Stimulated activated CD8-positive, alpha-beta memory T cell treated with anti-CD3 and anti-CD28 coated beads, Interleukin-2, amount 100 ng/mL, for 1 hour (primary cell): Measurements from ENCODE around the gene DELE1.

Source experiments
- DNase-seq, 2 donors: peaks; one replicate each; pipeline ENCODE4 v3.0.0-alpha.2; 2020; ENCODE audit warnings: low read depth in 2 of 2

DELE1 gene, protein sequence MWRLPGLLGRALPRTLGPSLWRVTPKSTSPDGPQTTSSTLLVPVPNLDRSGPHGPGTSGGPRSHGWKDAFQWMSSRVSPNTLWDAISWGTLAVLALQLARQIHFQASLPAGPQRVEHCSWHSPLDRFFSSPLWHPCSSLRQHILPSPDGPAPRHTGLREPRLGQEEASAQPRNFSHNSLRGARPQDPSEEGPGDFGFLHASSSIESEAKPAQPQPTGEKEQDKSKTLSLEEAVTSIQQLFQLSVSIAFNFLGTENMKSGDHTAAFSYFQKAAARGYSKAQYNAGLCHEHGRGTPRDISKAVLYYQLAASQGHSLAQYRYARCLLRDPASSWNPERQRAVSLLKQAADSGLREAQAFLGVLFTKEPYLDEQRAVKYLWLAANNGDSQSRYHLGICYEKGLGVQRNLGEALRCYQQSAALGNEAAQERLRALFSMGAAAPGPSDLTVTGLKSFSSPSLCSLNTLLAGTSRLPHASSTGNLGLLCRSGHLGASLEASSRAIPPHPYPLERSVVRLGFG

DNA sequence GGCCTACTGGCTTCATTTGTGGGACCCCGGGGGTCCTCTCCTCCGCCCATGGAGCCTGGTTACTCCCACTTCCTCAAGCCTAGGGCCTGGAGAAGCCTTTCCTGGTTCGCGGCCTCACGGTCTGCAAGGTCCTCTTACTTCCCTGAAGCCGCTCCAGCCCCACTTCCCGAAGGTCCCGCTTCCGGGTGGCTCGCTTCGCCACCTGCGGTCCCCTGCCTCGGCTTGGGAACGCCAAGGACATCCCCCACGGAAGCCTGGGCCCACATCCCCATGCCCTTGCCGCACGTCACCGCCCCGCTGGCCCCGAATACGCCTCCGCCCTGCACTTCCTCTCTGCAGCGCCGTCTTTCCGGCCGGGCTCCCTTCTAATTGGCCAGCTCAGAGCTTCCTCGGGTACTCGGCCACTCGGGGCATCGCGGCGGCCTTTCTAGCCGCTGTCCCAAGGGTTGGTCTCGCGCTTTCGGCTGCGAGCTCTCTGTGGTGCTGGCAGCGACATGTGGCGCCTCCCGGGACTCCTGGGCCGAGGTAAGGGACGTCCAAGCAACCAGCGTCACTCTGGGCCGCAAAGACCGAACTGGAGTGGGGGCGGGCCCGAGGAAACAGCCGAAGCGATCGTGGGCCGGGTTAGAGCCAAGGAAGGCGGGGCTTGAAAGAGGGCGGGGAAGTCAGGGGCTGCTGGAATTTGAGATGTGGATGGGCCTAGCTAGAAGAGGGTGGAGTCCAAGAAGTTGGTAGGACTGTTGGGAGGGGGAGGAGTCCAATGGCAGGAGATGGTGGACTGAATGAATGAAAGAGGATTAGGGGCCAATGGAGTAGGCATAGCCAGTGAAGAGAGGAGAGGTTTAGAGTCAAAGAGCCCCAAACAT lies at the start of gene DELE1:
Gene DELE1, plus strand, starts transcription at position 424 of the 866 bp plus-strand sequence. Its CDS starts 71 bp downstream, at position 495.
- DNase-seq: peak; percentile 75 to 89

- no peak for DNase-seq
Measured at GRCh38 chr5:141873933-141874261, 49.8 kb upstream of the DELE1 start.

GRCh38 chr5:141874262-141874964 lies 49.3 kb upstream of the DELE1 start:
- no peak for DNase-seq

DNA sequence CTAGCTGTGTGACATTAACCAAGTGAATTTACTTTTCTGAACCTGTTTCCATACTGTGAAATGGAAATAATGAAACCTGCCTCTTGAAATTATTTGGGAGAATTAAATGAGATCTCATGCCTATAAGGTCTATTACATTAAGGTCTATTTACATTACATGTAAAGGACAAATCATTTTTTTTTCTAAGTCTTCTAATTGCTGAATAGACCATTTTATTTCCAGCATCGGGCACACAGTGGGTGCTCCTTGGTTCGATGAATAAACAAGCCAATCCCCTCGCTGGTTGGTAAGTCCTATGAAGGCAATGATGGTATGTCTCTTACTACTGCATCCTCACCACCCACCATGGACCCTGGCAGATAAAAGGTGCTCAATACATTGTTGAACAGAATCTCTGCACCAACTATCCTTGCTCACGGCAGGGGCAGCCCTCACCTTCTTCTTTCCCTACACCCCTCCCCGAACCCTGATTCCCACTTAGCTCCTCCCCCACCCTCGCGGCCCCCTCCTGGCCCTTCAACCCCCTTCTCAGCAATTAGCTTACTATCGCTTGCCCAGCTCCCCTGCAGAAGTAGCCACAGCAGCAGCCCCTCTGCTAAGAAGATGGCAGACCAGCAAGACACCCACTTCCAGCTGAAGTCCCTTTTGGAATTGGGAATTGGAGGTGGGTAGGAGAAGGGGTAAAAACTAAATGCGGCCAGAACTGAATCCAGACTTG lies 48.5 kb upstream of the DELE1 start:
- no peak for DNase-seq

DNA sequence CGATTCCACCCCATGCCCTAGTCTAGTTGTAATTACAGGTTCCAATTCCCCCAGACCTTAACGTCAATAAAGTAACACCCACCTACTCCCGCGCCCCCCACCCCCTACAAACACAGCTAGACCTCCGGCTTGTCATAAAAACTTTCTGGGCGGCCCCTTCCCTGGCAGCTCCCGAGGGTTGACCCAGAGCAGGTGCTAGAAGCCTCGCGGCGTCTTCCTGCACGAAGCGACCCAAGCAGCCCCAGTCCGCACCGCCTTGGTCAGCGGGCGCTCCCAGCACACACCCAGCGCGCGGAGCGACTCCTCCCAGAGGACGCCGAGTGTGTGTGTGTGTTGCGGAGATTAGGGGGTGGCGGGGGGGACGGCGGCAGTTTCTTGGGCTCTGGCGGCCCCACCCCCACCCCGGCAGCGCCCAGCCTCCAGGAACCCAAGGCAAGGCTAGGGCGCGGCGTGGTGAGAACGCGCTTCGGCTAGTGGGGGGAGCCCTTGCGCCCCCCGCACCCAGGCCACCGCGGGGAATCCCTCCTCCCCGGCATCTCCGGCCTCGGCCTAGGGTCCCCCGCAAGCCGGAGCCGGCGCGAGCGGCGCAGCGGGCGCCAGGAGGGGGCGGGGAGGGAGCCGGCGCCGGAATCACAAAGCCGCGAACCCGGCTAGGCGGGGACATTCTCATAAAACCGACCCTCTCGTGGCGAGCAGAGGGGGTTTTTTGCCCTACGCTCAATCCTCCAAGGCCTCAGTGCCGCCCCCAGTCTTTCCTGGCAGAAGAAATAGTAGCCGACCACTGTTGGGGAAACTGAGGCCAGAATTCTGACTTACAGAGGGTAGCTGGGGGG lies 47.7 kb upstream of the DELE1 start:
- no peak for DNase-seq

GRCh38 chr5:141876628-141877355 lies 46.9 kb upstream of the DELE1 start:
- no peak for DNase-seq

DNA sequence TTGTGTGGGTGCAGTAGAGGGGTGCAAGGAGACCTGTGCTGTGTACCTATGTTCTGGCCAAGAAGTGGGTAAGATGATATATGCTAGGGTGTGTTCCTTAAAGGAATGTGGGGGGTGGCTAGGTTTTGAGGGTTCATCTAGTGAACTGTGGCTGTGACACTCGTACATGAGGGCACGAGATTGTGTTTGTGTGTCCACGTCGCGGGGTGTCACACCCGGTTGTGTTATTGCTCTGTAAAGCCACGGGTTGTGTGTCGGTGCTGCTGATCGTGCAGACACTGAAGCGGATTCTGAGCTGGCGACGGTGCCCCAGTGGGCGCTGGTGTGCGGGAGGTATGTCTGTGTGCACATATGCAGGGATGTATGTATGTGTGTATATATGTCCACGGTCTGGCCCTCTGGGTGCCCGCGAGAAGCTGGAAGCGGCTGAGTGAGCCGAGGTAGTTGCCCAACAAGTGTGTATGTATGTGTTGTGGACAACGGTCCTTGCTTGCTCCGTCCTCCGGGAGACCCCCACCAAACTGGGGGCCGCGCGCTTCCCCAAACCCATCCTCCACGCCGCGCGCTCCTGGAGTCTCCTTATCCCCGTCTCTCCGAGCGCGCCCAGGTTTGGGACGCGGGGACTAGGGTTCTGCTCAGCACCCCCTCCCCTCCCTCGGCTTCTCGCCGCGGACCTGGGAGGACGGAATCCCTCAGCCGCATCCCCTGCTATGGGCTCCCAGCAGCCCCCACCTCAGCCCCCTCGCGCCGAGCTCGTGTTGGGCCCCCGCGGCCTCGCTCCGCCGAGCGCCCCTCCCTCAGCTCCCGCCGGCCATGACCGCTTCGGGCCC lies 46.1 kb upstream of the DELE1 start:
- no peak for DNase-seq

- DNase-seq: no peak
Measured at GRCh38 chr5:141878186-141878710, 45.4 kb upstream of the DELE1 start, which contains the start of gene PCDH1. PCDH1 (minus strand) TSS chr5:141878410; CDS start chr5:141878262, 148 bp downstream.

DNA sequence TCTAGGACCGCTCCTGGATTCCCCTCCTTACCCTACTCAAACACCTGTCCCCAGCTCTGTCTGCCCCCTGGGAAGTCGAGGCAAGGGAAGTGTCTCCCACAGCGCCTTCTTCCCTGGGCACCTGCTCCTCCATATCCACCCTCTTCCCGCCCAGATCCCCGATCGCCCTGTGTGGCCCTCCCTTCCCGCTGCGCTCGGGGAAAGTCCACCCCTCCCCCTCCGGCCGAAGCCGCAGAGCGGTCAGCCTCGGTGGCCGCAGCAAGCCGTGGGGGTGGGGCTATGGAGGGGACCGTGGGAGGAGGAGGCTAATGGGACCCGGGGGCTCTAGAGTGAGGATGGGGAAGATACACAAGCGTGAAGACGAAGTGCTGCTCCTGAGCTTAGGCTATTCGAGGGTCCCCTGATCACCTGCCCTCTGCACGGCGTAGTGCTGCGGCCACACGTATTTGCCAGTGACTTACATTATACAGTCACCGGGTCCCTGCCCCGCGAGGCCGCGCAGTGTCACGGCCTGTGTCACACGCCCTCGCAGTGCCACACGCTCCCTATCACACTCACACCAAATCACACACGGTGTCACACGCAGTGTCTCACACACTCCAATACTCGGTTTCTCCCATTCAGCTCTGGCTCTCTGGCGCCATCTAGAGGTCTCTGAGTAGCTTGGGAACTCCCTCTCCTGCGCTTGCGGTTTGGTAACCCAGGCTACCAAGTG lies 44.8 kb upstream of the DELE1 start:
- peak; percentile 81 for DNase-seq

- DNase-seq: no peak
Measured at GRCh38 chr5:141879426-141879759, 44.3 kb upstream of the DELE1 start.

DNA sequence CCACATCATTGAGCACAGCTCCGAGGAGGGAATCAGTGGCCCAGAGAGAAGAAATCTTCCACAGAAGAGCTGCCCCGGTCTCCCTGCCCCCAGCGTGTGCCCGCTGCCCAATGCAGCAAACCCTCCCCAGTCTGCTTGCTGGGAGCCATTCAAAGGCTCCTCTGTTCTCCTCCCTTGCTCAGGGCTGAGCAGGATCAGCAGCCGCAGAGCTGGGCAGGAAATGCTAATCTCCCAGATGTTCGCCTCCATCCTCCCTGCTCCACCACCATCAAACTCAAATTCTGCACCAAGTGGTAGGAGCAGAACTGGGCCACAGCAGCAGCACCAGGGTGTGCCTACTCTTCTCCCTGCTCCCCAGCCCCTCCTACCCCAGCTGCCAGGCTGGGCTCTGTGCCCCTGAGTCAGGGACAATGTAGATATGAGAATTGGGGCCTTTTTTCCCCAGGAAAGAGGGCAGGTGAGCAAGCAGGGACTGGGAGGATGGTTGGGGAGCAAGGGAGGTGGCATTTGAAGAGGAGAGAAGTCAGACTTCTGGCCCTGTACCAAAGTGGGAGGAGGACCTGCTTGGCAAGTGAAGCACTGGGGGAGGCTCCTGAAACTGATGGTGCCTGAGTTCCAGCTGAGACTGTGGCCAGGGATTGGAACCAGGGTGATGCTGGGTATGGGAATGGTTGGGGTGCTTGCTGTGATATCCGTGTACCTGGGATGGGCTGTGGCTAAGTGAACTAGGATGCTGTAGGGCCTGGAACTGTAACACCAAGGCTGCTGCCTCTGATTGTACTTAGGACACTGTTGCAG lies 43.5 kb upstream of the DELE1 start:
- DNase-seq: no peak

DNA sequence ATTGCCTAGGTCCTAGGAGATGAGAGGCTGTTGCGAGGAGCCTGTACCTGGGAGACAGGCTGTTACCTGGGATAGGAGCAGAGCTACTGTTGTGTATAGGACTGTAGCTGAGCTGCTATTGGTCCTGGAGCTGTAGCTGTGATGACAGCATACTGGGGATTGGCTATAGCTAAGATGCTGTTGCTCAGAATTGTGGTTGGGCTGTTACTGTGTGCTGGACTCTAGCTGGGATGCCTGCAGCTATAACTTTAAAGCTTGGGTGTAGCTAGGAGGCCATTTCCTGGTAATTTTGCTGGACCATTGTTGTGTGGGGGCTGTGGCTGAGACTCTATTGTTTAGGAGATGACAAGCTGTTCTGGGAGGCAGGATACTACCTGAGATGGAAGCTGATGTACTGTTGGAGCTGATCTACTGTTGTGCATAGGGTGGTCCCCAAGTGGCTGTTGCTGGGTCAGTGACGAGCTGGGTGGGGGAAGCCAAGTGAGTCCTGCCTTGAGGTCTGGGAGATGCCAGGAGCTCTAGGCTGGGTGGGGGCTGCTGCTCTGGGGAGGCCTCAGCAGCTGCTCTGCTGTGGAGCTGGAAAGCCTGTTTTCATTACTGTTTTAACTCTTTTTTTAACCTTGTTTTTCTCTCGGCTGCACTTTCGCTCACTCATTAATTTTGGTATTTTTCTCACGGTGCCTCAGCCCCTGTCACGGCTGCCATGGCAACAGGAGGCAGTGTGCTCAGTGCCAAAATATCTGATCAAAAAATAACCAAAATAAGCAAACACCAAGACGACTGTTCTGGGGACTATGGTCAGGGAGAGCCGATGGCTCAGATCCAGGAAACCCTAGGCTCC lies 42.5 kb upstream of the DELE1 start:
- DNase-seq: no peak

- DNase-seq: no peak
Measured at GRCh38 chr5:141881886-141882285, 41.8 kb upstream of the DELE1 start.

GRCh38 chr5:141882594-141883183 lies 41.0 kb upstream of the DELE1 start:
- no peak for DNase-seq

GRCh38 chr5:141883184-141883891 lies 40.3 kb upstream of the DELE1 start:
- no peak for DNase-seq
